ENCODE data around the gene ST3GAL3. TPM values are rescaled to one million over a fixed set of nuclear protein-coding genes. Genes with fewer than 3 reads are reported as not detected.

The ST3GAL3 gene
- total RNA-seq, 1 experiment from 2014 or later = 20.0 TPM

DNA sequence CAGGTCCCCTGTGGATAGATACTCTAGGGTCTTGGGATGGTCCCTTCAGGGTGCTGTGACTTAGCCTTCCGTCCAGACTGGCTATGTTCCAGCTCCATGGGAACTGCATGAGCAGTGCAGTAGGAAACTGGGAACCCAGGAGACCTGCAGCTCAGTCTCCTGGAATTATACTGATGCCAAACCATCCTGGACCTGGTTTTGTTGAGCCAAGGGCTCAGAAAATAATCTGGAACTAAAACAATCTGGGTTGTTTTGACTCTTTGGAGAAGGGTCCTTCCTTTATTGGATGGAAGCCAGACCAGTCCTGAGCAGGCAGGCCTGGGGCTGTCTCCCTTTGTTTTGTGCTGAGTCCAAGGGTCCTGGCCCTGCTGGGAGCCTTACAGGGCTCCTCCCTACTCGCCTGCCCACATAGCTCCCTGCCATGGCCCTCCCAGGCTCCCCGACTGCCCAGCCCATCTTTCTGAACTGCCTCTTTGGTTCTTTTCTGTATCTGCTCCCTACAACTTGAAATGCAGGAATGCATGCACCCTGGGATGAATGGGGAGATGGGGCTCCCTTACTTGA lies 240.6 kb downstream of the ST3GAL3 start:
- no peak overlapping the region for H3K27ac Mint-ChIP-seq (ENCODE audit: unreplicated experiment)
- intact Hi-C loops (cut with micrococcal nuclease; ENCODE audit: unreplicated experiment) = no loop called here
- peak overlapping the region; percentile 98 for H3K4me3 Mint-ChIP-seq (ENCODE audit: low read depth, unreplicated experiment)
- TF ChIP-seq, protein P1, sequence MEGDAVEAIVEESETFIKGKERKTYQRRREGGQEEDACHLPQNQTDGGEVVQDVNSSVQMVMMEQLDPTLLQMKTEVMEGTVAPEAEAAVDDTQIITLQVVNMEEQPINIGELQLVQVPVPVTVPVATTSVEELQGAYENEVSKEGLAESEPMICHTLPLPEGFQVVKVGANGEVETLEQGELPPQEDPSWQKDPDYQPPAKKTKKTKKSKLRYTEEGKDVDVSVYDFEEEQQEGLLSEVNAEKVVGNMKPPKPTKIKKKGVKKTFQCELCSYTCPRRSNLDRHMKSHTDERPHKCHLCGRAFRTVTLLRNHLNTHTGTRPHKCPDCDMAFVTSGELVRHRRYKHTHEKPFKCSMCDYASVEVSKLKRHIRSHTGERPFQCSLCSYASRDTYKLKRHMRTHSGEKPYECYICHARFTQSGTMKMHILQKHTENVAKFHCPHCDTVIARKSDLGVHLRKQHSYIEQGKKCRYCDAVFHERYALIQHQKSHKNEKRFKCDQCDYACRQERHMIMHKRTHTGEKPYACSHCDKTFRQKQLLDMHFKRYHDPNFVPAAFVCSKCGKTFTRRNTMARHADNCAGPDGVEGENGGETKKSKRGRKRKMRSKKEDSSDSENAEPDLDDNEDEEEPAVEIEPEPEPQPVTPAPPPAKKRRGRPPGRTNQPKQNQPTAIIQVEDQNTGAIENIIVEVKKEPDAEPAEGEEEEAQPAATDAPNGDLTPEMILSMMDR (IDR thresholded peaks at IDR 0.05; ENCODE audit: unreplicated experiment) = no peak
- TSS peak; percentile 25 for BruUV-seq (replicated peaks)
- H3K27me3 Mint-ChIP-seq (ENCODE audit: unreplicated experiment) = no peaks in the 10 kb centered on the region
- no peak for DNase-seq
- no peaks in the 10 kb centered on the region for H3K9me3 Mint-ChIP-seq (ENCODE audit: low read depth, unreplicated experiment)
- peaks cover 20% of the 10 kb centered on the region for H3K36me3 Mint-ChIP-seq (ENCODE audit: insufficient read depth, unreplicated experiment)
- CTCF ChIA-PET = interaction anchor here (1.1 to 1.4 kb wide), 2 partner anchors 12 to 13 kb away, joined by 3 to 6 read pairs; partner anchors contain the start of gene ARTN
- H3K4me1 Mint-ChIP-seq (ENCODE audit: low read depth, unreplicated experiment) = peaks cover 17% of the 10 kb centered on the region

DNA sequence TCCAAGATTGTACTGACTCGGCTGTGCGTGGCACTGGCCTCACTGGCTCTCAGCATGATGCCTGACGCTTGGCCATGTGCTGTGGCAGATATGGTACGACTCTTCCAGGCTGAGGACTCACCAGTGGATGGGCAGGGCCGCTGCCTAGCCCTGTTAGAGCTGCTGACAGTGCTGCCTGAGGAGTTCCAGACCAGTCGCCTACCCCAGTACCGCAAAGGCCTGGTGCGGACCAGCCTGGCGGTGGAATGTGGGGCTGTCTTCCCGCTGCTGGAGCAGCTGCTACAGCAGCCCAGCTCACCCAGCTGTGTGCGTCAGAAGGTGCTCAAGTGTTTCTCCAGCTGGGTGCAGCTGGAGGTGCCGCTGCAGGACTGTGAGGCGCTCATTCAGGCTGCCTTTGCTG lies 242.3 kb downstream of the ST3GAL3 start:
- CTCF ChIA-PET = interaction anchor here (0.6 to 1.4 kb wide), 3 partner anchors 13 to 889 kb away, joined by 3 to 7 read pairs (median 3); partner anchors contain the start of gene DPH2
- H3K4me1 Mint-ChIP-seq (ENCODE audit: low read depth, unreplicated experiment) = peaks cover 17% of the 10 kb centered on the region
- DNase-seq = no peak
- H3K4me3 Mint-ChIP-seq (ENCODE audit: low read depth, unreplicated experiment) = no peak overlapping the region
- no TSS peak for BruUV-seq (replicated peaks)
- intact Hi-C loops (cut with micrococcal nuclease; ENCODE audit: unreplicated experiment) = no loop called here
- peaks cover 16% of the 10 kb centered on the region for H3K36me3 Mint-ChIP-seq (ENCODE audit: insufficient read depth, unreplicated experiment)
- no peak overlapping the region for H3K27ac Mint-ChIP-seq (ENCODE audit: unreplicated experiment)
- no peaks in the 10 kb centered on the region for H3K9me3 Mint-ChIP-seq (ENCODE audit: low read depth, unreplicated experiment)
- H3K27me3 Mint-ChIP-seq (ENCODE audit: unreplicated experiment) = no peaks in the 10 kb centered on the region
- TF ChIP-seq, protein P1 (IDR thresholded peaks at IDR 0.05; ENCODE audit: unreplicated experiment) = no peak

DNA sequence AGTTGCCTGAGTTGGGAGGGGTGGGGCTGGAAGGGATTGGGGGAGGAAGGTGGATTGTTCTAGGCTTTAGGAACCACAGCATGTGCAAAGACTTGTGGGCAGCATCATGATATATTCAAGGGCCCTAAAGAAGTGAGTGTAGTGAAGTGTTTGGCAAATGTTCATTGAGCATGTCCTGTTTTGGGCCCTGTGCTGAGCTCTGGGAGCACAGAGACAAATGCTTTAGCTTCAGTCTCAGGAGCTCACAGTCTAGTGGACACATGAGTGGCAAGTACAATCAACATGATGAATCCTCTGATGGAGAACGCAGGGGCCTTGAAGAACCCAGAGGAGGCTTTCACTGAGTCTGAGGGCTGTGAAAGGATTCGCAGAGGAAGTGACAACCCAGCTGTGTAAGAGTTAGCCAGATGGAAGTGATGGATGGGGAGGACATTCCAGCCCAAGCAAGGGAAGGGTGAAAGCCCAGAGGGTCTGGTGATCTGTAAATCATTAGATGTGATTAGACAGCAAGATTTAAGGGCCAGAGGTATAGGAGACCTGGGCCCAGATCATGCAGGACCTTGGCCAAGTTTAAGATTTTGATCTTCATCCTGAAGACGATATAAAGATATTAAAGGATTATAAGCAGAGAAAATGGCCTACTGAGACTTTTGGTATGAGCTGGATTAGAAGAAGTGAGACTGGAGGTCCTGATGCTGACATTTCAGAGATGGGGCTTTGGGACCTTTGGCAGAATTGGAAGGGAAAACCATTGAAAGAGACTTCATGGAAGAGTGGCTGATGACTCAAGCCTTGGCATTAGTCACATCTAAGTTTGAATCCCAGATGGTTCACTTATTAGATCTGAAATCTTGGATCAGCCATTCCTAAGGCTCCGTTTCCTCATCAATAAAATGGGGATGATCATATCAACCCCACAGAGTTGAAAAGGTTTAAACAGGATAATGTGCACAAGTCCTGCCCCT lies 244.0 kb downstream of the ST3GAL3 start:
- Mint-ChIP-seq H3K36me3 (ENCODE audit: insufficient read depth, unreplicated experiment) (peaks cover 13% of the 10 kb centered on the region), H3K27ac (ENCODE audit: unreplicated experiment) (no peak overlapping the region)
- CTCF ChIA-PET = interaction anchor here (0.7 kb wide), 1 partner anchor 105 kb away, joined by 3 read pairs; no protein-coding TSS in a partner anchor

DNA sequence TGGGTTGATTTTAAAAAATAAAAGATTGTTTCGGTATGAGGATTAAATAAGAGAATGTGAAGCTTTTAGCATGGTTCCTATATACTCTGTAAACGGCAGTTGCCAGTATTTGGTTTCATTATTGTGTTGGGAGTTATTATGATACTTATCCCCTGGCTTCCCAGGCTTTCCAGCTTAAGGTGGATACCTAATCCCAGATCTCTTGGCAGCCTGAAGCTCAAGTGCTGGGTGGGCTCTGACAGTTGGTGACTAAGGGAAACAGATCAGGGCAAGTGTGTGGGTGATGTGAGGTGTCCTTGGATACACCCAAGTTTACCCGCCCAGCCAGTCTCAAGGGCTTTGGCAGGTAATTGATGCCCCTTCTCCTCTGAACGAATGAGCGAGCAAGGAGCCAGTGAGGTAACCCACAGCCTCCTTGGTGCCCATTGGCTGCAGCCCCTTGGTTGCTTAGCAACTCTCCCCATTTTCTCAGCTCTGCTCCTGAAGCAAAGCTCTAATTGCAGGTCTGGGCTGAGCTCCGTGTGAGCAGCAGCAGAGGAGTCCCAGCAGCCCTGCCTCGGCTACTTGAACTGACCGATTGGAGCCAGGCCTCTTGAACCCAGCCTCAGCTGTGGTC lies 245.5 kb downstream of the ST3GAL3 start:
- DNase-seq = no peak
- Mint-ChIP-seq H3K4me1 (ENCODE audit: low read depth, unreplicated experiment) (peaks cover 9% of the 10 kb centered on the region), H3K36me3 (ENCODE audit: insufficient read depth, unreplicated experiment) (no peaks in the 10 kb centered on the region), H3K9me3 (ENCODE audit: low read depth, unreplicated experiment) (no peaks in the 10 kb centered on the region), H3K27me3 (ENCODE audit: unreplicated experiment) (no peaks in the 10 kb centered on the region), H3K4me3 (ENCODE audit: low read depth, unreplicated experiment) (no peak overlapping the region), H3K27ac (ENCODE audit: unreplicated experiment) (no peak overlapping the region)
- TF ChIP-seq, protein P1 (IDR thresholded peaks at IDR 0.05; ENCODE audit: unreplicated experiment) = no peak
- intact Hi-C loops (cut with micrococcal nuclease; ENCODE audit: unreplicated experiment) = no loop called here
- CTCF ChIA-PET = interaction anchor here (0.5 kb wide), 1 partner anchor 282 kb away, joined by 3 read pairs; no protein-coding TSS in a partner anchor
- BruUV-seq (replicated peaks) = no TSS peak

More for the DNA sequence above, 244.0 kb downstream of the ST3GAL3 start:
- Mint-ChIP-seq H3K27me3 (ENCODE audit: unreplicated experiment) (no peaks in the 10 kb centered on the region), H3K4me1 (ENCODE audit: low read depth, unreplicated experiment) (peaks cover 9% of the 10 kb centered on the region), H3K4me3 (ENCODE audit: low read depth, unreplicated experiment) (no peak overlapping the region), H3K9me3 (ENCODE audit: low read depth, unreplicated experiment) (no peaks in the 10 kb centered on the region)
- DNase-seq = no peak
- TF ChIP-seq, protein P1 (IDR thresholded peaks at IDR 0.05; ENCODE audit: unreplicated experiment) = no peak
- BruUV-seq (replicated peaks) = no TSS peak
- intact Hi-C loops (cut with micrococcal nuclease; ENCODE audit: unreplicated experiment) = no loop called here
